T-helper 2 cell treated with Interferon-gamma antibody and Interleukin-4, amounts not matched to agents 100 ng/mL and 5 ng/mL, for 36 hours (primary cell): Measurements from ENCODE around the gene RGS6. TPM values are rescaled to one million over a fixed set of nuclear protein-coding genes. Genes with fewer than 3 reads are reported as not detected.

Experiments
- intact Hi-C: fragments of 100-400 bp; cut with micrococcal nuclease; formaldehyde crosslinking; loops from one replicate; pipeline ENCODE4 v1.15.1; 2023
- total RNA-seq: library from RNA; stranded (reverse); gene quantifications from 2 replicates; pipeline ENCODE4 v1.2.3, GENCODE V29; 2022

Gene RGS6
- total RNA-seq, 1 donor from 2014 or later: 0.18 TPM

DNA sequence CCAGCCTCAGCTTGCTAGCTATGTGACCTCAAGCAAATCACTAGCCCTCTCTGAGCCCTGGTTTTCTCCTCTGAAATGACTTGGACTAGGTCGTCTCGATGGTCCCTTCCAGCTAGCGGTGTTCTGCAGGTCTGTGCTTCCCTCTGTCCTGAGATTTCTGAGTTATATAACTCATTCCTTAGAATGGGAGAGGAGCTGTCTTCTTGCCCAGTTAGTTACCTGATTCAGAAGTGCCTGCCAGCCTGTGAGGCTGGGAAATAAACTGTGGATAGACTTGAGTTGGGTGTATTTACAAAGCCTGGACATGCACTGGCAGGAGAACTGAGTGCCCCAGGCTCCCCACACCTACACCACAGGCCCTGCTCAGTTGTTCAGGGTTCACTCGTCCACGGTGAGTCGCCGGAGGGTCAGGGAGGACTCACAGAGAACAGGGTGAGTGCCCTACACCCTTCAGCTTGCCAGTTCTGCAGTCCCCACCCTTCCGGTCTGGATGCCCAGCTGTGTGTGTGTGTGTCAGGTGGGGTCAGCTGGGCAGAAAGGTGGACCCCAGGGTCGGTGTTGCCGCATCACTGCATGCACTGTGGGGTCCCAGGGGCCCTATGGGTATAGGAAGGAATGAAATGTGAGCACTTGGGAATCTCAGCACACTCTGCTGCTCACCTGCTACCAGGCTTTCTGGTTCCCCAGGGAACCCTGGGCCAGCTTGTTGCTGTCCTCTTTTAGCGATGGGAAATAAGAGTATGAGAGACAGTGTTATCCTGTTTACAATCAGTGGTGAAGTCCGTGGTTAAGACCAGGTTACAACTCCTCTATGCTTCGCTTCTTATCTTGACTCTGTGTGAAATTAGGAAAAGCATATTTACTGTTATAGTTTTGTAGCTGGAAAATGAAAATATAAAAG is 613.4 kb downstream of the RGS6 start:
- intact Hi-C loops: no loop called here

DNA sequence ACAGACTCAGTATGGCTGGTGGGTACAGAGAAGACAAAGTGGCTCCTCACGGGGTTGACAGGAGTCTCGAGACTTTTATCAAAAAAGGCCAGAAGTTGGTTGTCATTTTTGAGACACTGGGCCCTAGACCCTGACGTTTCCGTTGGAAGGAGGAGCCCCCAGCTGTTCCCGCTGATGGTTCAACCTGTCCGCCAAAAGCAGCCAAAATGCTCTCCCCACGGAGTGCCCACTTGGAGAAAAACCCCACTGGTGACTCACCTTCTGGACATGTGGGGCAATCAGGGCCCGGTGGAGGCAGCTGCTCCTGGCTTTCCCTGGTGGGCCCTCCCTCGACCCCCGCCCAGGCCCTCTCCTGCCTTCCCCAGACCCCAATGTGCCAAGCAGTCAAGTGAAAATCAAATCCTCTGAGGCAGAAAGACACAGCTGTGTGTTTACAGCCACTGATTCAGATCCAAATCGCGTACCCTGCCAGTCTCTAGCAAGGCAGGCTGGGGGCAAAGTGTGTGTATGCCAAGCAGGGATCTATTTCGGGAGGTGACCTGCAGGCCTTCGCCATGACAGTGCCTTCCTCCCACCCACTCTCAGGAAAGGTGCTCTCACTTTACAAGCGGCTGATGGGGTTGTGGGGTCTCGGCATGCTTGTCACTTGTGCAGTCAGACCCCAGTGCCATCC is 614.3 kb downstream of the RGS6 start:
- intact Hi-C loops: no loop called here

DNA sequence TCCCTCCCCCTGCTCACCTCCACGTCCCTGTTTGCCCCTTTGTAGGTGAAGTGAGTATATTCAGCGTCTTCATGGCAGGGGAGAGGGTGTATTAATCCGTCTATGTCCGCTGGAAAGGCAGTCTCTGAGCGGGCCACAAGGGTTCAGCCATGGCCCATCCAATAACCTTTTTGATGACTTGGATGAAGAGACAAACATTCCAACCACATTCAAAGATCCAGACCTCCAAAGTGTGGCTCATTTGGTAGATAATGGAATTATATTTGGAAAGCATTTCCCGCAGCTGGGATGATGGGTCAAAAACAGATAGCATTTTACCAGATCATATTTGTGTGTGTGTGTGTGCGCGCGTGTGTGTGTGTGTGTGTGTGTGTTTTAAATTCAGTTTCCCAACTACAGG is 615.8 kb downstream of the RGS6 start:
- intact Hi-C loops: no loop called here

DNA sequence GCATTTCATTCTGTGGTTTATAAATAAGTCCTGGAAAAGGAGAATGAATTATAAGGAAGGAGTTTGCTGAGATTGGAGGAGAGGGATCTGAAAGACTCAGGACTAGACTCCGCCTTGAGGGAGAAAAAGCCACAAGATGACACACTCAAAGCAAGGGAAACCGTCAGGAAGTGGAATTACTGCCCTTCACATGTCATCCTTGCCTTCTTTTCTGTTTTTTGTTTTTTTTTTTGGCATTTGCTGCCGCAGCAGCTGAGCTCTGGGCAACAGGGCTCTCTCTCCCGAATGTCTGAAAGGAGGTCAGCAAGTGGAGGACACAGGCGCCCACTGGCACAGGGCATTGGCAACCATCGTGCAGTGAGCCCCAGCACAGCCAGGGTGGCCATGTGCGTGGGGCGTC is 616.8 kb downstream of the RGS6 start:
- intact Hi-C loops: no loop called here

DNA sequence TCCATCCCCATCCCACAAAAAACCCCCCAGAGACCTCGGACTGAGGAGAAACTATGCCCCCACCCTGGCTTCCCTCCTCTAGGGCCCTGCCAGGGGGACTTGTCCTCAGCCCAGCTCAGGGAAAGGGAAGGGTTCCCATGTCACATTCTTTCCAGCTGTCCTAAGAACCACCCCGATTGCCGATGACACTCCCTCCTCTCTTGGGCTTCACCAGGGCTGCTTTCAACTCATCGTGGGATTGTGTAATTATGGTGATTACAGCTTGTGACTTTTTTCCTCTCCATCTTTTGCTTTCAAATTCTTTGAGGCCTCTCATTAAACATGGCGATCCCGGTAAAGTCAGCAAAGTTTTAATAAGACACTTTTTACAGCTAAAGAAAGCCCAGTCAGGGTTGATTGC is 617.6 kb downstream of the RGS6 start:
- intact Hi-C loops: no loop called here

DNA sequence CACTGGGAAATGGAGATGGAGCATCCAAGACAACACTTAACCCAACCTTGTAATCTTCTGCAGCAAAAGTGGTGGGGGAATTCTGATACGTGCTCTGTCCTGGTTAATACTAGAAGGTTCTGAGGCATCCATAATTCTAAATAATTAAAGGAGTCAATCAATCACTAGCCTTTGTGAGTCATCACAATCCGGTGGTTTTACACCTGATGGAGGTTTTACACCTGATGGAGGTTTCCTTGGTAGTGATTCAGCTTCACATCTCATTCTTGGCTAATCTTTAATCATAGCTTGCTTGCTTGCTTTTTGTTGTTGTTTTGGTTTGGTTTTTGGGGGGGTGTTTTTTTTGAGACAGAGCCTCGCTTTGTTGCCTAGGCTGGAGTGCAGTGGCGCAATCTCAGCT is 618.3 kb downstream of the RGS6 start:
- intact Hi-C loops: no loop called here

DNA sequence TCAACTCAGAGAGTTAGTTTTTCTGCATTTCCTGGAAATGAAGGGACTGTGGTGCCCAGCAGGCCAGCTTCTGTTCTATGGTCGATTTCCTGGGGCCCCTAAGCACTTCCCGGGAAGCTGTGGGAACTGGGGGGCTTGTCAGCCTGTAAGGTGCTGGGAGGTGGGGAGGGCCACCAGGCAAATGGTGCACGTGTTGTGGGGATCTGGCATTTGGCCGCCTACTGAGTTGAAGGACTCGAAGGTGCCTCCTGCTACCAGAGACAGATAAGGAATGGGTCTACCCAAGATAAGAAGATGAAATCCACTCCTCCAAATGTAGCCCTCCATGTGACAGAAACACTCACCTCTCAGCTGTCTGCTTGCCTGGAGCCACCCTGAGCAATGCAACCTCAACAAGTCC is 620.0 kb downstream of the RGS6 start:
- intact Hi-C loops: no loop called here

DNA sequence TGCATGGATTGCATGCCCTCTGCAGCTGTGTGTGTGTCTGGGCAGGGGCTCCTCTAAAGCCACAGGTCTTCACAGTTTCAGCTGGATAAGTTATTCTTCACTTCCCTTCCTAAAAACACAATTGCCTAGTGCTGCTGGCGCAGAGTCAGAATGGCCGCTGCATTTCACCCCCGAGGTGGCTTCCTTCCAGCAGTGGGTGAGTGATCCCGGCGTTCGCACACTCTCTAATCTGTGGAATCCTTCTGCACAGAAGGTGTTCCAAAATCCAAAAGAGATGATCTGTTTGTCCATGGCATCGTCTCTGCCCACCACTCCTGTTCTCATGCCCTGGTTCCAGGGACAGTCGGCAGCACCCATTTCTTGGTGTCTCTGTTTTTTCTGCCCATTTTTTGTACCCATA is 620.9 kb downstream of the RGS6 start:
- intact Hi-C loops: no loop called here

DNA sequence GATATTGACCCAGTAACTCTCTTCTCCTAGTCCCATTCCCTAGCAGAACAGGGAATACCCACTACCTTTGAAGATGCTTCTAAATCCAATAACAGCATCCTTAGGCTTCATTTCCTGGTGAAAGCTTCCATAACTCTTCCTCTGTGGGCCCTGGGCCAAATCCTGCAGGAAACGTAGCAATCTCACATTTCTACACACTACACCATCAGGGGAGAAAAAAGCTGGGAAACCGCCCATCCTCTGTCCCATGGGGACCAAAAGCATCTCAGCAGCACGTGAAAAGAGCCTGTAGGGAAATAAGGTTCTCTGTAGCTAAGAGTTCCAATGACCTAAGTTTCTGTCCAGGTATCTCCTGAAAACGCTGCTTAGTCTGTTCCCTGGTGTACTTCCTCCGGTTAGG is 621.4 kb downstream of the RGS6 start:
- intact Hi-C loops: no loop called here

DNA sequence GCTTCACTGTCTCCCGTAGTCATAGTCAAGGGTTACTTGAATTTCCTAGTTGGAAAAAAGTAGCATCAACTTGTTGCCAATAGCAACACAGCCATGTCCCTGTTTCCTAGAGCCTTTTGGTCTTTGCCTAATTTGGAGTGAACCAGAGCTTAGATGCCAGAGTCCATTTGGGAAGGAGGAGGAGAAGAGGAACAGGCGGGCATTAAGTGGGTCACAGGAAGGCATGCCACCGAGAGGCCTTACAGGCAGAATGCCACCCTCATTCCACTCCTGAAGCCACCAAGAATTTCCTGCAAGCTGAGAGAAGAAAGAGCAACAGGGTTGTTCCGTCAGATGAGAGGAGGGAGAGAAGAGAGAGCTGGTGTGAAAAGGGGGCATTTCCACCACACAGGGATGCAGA is 622.2 kb downstream of the RGS6 start:
- intact Hi-C loops: no loop called here

DNA sequence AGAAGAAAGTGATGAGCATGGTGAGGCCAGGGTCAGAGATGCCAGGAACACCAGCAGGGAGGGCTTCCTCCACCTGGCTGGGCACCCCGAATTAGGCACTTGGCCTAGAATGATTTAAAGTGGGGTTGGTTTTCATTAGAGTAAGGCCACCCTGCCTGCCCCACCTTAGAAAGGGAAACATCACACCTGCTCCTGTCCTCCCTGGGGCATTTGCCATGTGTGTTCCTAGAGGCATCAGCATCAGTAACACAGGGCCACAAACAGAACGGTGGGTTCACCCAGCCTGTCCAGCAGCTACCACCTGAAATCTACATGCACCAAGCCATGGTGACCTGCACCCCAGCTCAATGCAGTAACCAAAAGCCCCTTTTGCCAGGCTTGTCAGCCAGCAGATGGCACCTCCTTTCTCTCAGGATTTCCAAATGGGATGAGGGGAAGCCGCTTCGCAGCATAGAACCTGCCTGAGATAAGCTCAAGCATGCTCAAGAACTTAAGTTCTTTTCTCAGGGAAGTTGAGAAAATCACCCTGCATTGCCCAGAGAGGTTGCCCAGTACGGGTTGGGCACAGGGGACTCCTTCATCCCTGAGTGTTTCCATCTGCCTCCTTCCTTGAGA is 622.9 kb downstream of the RGS6 start:
- intact Hi-C loops: no loop called here

DNA sequence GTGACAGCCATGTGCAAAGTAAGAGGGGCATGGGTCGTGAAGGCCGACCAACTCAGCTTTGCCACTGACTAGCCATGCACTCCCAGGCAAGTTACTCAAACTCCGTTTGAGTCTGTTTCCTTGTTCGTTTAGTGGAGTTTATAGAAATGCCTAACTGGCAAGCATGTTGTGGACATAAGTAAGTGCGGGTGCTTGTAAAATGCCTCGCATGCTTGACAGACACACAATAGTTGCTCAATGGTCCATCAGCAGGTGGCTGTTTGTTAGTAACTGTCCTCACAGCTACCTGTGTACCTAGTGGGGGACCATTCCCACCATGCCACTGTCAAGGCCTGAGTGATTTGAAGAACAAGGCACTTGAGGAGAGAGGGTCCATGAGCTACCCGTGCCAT is 623.4 kb downstream of the RGS6 start:
- intact Hi-C loops: no loop called here

DNA sequence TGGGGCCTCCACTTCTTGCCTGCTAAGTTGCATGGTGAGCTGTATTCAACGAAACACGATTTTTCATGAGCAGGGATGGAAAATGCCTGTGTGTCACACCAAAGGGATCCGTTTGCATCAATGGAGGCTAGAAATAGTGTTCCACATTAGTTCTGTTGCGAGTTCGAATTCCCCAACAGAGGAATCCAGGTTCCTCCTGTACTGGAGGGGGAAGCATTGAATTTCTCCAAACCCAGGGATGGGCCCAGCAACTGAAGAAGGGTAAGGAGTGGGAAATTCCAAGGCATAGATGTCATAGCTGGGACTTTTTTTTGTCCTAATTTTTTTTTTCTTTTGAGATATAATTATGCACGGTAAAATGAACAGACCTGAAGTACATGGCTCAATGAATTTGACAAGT is 625.4 kb downstream of the RGS6 start:
- intact Hi-C loops: no loop called here

DNA sequence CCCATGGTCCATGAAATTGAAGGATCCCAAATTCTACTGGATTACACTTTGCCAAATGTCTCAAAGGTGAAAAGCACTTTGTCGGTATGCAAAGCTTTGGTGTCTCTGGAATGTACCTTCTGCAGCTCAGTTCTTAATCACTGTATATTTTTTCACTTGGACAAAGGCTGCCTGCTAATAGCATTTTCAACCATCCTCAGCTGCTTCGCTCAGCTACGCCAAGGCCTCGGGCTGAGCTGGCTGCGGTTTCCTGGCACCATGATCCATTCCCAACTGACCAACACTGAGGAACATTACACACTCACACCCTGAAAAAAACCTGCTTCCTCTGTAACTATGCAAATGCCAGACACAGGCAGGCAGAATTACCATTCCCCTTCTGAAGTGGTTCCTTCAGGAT is 626.5 kb downstream of the RGS6 start:
- intact Hi-C loops: no loop called here

DNA sequence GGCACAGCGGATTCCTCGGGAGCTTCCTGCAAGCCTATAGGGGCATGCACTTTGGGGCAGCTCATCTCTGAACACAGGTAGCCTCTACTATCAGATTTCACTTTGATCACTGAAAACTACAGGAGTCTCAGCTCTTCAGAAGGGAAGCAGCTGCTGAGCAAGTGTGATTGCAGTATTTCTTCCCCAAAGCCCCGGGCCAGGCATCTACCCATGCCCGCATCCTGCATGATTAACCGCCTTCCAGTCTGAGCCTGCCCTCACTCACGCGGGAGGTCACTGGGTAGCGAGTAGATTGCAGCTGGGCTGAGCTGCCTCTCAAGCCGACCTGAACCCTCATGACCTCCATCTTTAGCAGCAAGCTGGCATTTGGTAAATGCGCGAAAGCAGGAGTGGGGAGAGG is 627.0 kb downstream of the RGS6 start:
- intact Hi-C loops: no loop called here

DNA sequence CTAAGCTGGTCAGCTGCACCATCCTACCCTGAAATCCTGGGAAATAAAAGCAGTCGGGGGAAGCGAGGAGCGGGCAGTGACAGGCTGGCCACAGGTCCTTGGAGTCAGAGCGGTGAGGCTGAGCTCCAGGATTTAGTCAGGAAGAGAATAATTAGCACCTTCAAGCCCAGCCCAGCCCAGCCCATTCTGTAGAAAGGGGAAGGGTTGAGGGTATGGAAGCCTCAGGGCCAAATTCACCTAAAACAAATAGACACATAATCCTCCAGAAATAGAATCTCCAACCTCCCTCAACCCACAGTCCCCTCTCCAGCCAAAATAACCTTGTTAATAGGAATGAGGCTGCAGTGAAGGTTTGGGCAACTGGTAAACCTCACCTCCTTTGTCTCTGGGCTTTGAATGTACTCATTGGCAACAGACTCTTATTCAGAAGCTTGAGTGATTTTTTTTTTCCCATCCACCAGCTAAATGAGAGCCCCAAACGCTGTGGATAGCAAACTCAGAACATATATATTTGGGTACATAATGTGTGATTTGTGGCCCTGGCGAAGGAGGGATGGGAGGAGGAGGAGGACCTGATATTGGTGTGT is 627.5 kb downstream of the RGS6 start:
- intact Hi-C loops: no loop called here

DNA sequence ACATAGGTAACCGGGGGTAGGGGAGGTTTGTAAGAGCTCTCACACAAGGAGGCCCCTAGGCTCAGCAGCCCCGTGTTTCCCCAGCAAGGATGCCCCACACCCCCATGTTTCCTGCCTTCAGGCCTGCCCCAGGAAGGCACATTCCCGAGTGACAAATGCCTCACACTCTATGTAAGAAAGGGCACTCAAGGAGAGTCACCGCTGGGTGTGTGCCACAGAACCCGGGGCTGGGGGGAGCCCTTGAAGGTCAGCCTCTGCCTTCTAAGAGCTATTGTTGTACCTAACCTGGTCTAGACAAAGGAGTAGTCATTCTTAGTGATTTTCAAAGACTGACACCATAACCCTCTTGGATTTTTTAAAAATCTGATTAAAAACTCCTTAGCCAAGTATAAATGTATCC is 628.1 kb downstream of the RGS6 start:
- intact Hi-C loops: no loop called here

DNA sequence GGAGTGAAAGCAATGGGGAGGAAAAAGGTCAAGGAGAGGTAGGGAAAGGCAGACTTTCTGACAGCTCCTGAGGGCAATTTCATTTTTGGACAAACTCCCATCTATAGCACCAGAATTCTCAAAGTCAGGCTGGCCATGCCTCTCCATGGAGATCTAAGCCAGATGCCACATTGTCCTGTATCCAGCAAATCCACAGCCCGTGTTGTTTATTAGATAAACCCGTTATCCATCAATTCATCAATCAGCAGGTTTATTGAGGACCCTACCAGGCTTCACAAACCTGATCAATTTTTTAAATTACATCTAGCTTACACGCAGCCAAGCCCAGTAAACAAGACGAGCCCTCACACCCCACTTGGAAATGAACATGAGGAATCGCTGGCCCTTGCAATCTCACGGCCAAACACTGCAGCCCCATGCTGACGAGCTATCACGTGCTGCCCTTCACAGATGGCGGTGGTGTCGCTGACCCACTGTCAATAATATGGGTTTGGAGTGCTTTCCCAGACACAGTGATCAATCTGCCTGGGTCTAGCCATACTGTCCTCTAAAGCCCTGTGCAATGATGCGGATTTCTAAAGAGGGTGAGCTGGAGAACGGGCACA is 628.8 kb downstream of the RGS6 start:
- intact Hi-C loops: no loop called here

DNA sequence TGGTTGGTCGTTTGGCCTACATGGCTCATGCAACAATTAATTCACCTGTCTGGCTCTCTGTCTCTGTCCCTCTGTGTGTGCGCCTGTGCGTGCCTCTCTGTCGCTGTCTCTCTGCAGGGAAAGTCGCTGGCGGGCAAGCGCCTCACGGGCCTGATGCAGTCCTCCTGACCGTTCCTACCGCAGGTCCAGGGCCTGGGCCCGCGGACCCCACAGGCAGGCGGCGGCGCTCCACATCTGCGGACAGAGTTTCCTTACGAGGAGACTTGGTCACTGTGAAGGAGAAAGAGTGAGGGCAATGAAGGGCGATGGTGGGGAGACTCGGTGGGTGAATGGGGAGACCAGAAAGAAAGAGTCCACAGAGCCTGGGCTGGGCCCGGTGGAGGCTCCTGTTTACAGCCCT is 630.1 kb downstream of the RGS6 start:
- intact Hi-C loops: no loop called here

DNA sequence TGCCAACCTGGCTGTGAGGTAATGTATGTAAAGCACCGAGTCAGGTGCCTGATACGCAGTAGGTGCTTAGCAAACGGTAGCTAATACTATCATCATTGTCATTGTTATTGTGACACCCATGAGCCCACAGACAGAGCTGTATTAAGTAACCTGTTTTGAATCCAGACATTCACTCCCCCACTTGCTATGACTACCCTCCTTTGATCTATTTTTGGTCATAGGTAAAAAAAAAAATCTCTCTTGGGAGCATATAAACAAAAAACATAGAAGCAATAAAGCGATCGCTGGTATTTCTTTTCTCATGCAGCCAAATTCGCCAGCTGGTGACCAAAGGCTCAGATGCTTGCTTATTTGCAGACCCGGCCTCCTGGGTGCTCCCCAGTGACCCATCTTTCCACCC is 631.4 kb downstream of the RGS6 start:
- intact Hi-C loops: no loop called here

DNA sequence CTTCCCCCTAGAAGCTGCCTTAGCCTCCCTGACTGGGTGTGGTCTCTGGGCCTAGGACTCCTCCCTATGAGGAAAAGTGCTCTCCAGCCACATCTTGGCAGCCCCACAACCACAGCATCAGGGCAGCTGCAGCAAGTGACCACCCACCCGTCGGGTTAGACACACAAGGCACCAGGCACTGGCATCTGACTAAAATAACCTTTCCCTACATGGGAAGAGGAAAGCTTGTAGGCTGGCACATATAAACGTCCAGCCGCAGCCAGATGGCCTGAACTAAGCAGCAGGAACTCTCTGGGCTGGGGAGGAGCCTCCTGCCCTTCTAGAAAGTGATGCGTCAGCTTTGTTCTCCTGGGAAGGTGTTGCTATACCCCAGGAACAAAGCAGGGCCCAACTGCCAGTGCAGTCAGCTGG is 632.9 kb downstream of the RGS6 start:
- intact Hi-C loops: no loop called here

DNA sequence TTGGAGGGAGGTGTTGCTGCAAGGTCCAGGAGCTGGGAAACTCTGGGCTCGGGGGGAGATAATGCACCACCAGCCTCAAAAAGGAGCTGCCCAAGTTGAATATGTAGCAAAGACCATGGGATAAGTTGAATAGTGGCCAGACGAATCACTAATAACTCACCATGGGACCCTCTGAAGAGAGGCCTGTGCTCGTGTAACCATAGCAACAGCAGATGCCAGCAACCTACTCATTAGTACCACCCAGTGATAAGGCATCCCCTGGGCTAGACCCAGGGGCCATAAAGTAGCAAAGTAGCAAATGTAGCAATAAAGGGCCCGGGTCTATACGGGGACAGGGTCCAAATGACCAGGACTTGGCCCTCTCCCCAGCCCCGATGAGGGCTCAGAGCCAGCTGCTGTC is 633.7 kb downstream of the RGS6 start:
- intact Hi-C loops: no loop called here
